T47D (cell line): Measurements from ENCODE around the gene WNT9A.
A peak's percentile ranks its signal among the peaks of the same experiment; 100 is the strongest.
"Not testable (repeated sequence)": the region's sequence is repeated elsewhere in the genome, so short reads cannot be mapped to it uniquely, and the experiment has no call there.

Experiments used
- DNase-seq, 2 experiments: peaks; one replicate each; pipeline versions ENCODE4 v3.0.0 to v3.0.0-alpha.2; 2011 to 2012; ENCODE audit warnings: low read depth in 1 of 2, low spot score in 1 of 2
- JUND ChIP-seq: IDR thresholded peaks from 2 replicates; pipeline ENCODE4 v1.6.1; 2012; ENCODE audit warnings: low read depth
- in situ Hi-C: cut with HindIII; loops from 2 replicates; pipeline ENCODE4 v1.10.0; 2016; ENCODE audit warnings: low sequenced_read_pairs, low pct_unique_long_range_greater_than_20kb

The WNT9A gene, protein sequence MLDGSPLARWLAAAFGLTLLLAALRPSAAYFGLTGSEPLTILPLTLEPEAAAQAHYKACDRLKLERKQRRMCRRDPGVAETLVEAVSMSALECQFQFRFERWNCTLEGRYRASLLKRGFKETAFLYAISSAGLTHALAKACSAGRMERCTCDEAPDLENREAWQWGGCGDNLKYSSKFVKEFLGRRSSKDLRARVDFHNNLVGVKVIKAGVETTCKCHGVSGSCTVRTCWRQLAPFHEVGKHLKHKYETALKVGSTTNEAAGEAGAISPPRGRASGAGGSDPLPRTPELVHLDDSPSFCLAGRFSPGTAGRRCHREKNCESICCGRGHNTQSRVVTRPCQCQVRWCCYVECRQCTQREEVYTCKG

DNA sequence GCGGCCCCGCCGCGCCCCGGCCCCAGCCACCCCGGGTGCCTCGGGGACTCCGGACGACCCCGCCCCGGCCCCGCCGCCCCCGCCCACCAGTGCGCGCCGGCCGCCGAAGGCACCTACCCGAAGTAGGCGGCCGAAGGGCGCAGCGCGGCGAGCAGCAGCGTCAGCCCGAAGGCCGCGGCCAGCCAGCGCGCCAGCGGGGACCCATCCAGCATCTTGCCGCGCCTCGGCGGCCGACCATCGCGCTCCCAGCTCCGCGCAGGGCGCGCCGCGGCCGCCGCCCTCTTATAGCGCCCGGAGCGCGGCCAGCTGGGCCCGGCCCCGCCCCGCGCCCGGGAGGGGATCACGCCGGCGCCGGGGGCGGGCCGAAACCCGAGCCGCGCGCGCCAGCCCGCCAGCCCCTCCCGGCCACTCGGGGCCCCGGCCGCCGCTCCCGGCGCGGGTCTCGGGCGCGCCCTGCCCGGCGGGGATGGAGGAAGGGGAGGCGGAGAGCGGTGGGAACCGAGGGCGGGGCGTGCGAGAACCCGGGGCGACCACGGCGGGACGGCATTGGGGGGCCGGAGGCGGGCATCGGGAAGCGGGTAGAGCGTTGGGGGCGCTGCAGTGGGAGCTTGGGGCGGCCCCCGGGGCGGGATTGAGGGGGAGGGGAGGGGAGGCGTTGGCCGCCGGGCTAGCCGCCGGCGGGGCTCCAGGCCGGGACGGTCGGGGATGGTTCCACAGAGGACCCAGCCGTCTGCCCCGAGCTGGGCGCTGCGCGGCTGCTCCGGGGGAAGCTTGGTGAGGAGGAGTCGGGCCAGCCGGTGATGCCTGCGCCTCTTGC is at the start of gene WNT9A:
Gene WNT9A (minus strand): TSS at position 257 of the 817 bp plus-strand sequence. CDS start 45 bp downstream, at position 212.
- no peak for TF ChIP-seq JUND
- in situ Hi-C loops, result no loop called here
- peak; percentile 87 to 95 for DNase-seq

DNA sequence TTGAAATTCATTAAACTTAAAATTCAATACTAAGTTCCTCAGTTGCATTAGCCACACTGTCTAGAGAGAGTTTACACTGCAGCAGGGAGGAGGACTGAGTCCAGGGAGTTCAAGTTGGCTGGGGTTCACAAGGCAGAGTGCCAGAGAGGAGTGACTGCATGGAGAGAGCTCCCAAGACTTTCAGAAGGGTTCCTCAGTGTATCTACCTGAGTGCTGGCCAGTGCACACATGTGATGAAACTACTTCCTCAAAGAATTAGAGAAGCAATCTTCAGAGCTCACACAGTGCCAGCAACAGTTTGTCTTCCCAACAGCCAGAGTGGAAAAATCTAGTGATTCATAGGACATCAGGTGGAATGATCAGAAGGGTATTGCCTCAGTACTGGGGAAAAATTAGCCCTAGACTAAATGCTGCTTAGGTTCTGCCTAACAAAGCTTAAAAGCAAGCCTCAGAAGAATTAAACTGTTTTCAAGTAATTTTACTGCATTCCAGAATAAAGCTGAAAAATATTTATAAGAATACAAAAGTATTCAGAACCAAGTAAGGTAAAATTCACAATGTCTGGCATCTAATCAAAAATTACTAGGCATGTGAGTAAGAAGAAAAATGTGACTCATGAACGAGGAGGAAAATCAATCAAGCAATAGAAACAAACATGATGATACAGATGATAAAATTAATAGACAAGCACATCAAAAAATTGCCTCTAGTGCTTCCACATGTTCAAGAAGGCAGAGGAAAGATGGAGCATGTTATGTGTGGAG is 48.6 kb upstream of the WNT9A start:
- in situ Hi-C loops, result no loop called here
- DNase-seq, result peak in 1 of 2 experiments; percentile 45
- no peak for TF ChIP-seq JUND

DNA sequence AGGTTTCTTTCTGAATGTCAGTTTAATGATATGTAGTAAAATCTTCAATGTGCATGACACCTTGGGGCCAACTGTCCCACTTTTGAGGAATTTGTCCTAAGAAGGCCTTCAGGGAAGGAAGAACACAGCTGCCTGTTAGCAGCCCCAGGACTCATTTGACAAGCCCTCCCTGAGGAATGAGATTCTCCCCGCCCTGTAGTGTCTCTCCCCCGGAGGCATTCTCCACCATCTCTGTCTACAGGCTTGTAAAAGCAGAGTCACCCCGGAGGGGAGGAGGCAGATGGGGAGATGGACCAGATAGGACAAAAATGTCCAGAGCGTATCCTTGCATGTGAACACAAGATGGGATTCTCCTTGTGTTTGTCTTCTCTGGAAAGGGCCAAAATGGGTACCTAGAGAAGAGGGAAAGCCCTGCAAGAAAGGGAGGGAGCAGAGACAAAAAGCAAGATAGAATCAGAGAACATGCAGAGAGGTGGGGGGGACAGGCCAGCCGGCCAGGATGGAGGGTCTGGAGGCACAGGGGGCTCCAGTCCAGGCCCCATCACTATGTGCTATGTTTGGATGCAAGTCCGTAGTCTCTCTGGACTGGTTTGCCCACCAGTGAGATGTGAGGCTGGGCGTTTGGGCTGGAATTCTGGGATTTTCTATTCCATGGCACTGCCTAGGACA is 47.0 kb upstream of the WNT9A start:
- DNase-seq, result no peak
- in situ Hi-C loops, result no loop called here
- TF ChIP-seq JUND, result no peak

DNA sequence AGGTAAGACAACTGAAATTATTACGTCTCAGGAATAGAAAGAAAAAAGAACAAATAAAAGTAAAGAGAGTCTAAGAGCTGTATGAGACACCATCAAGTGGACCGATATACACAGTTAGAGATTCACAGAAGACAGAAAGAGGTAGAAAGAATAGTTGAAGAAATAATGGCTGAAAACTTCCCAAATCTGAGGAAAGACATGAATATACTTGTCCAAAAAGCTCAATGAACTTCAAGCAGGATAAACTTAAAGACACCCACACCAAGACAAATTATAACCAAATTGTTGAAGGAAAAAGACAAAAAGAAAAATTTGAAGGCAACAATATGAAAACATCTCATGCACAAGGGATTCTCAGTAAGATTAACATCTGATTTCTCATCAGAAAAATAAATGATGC is 39.4 kb upstream of the WNT9A start:
- TF ChIP-seq JUND, result no peak
- DNase-seq, result no peak
- in situ Hi-C loops, result no loop called here

DNA sequence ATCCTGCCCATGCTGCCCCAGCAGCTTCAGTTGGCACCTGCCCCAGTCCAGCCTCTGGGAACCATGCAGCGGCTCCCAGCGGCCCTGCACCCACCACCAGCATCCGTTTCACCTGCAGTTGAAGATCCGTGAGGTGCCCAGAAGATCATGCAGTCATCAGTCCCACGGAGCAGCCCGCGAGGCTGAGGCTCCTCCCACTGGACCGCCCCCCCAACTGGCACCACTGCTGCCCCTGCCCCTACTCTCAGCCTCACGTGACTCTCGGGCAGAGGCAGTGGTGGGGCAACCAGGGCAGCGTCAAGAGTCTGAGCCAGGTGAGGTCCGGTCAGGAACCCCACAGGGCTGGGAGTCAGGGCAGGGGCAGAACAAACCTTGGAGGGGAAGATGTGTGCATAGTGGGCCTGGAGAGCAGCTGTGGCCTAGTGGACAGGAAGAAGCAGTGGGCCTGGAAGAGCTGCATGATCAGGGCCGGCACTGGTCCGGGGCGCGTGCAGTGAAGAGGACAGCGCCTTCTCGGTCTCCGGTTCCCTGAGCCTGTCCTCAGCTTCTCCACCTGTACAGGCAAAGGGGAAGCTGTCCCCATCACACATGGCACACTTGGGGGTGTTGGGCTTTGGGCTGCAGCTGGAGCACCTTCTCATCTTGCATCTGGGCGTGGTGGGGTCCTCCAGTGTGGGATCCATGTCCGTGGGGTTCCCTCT is 28.0 kb upstream of the WNT9A start:
- in situ Hi-C loops, DNase-seq: not testable (repeated sequence)

DNA sequence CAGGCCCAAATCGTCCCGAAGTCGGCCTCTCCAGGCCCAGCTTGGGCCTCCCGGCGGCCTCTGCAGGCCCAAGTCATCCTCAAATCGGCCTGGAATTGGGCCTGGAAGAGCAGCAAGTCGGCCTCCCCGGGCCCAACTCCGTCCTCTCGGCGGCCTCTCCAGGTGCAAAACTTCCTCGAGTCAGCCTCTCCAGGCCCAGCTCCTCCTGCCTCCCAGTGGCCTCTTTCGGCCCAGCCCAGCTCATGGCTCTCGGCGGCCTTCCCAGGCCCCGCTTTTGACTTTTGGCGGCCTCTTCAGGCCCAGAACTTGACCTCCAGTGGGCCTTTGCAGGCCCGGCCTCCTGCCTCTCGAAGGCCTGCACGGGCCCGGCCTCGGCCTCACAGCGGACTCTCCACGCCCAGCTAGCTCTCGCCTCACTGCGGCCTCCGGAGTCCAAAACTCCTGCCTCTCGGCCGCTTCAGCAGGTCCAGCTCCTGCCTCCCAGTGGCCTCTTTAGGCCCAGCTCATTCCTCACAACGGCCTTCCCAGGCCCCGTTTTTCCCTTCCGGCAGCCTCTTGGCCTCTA is 26.1 kb upstream of the WNT9A start:
- in situ Hi-C loops, DNase-seq: not testable (repeated sequence)

DNA sequence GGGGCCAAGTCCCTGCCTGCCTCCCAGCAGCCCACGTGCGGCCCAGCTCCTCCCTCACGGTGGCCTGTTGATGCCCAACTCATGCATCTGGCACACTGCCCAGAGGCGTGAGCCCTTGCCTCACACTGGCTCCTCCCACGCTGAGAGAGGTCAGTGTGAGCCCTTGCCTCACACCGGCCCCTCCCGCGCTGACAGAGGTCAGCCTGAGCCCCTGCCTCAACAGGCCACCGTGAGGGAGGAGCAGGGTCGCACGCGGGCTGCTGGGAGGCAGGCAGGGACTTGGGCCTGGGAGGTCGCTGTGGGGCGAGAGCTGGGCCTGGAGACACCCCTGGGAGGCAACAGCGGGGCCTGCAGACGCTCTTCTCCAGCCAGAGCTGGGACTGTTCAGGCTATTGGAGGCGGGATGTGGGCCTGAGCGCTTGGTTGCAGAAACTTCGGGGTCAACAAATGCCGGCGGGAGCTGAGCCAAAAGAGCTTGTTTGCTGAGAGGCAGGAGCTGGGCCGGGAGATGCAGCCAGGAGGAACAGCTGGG is 25.2 kb upstream of the WNT9A start:
- in situ Hi-C loops, result not testable (repeated sequence)

DNA sequence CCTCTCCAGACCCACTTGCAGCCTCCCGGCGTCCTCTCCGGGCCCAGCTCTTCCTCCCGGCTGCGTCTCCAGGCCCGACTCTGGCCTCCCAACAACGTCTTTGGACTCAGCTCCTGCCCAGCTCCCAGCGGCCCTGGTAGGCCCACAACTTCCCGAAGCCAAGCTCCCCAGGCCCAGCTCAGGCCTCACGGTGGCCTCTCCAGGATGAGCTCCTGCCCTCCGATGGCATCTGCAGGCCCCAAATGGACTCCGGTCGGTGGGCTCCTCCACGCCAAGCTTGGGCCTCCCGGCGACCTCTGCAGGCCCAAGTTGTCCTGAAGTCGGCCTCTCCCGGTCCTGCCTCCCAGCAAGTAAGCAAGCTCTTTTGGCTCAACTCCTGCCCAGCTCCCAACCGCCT is 24.5 kb upstream of the WNT9A start:
- in situ Hi-C loops, DNase-seq: not testable (repeated sequence)

More for the DNA sequence above, 25.2 kb upstream of the WNT9A start:
- DNase-seq, result not testable (repeated sequence)

DNA sequence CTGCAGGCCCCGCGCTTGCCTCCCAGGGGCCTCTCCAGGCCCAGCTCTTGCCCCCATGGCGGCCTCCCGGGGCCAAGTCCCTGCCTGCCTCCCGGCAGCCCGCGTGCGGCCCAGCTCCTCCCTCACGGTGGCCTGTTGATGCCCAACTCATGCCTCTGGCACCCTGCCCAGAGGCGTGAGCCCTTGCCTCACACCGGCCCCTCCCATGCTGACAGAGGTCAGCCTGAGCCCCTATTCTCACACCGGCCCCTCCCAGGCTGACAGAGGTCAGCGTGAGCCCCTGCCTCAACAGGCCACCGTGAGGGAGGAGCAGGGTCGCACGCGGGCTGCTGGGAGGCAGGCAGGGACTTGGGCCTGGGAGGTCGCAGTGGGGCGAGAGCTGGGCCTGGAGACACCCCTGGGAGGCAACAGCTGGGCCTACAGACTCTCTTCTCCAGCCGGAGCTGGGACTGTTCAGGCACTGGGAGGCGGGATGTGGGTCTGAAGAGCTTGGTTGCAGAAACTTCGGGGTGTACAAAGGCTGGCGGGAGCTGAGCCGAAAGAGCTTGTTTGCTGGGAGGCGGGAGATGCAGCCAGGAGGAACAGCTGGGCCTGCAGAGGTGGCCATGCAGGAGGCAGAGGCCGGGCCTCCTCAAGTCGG is 24.0 kb upstream of the WNT9A start:
- DNase-seq, in situ Hi-C loops: not testable (repeated sequence)

DNA sequence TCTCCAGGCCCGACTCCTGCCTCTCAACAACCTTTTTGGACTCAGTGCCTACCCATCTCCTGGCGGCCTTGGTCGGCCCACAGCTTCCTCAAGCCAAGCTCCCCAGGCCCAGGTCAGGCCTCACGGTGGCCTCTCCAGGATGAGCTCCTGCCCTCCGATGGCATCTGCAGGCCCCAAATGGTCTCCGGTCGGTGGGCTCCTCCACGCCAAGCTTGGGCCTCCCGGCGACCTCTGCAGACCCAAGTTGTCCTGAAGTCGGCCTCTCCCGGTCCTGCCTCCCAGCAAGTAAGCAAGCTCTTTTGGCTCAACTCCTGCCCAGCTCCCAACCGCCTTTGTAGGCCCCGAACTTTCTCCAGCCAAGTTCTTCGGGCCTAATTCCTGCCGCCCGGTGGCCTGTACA is 23.5 kb upstream of the WNT9A start:
- in situ Hi-C loops, result not testable (repeated sequence)

DNA sequence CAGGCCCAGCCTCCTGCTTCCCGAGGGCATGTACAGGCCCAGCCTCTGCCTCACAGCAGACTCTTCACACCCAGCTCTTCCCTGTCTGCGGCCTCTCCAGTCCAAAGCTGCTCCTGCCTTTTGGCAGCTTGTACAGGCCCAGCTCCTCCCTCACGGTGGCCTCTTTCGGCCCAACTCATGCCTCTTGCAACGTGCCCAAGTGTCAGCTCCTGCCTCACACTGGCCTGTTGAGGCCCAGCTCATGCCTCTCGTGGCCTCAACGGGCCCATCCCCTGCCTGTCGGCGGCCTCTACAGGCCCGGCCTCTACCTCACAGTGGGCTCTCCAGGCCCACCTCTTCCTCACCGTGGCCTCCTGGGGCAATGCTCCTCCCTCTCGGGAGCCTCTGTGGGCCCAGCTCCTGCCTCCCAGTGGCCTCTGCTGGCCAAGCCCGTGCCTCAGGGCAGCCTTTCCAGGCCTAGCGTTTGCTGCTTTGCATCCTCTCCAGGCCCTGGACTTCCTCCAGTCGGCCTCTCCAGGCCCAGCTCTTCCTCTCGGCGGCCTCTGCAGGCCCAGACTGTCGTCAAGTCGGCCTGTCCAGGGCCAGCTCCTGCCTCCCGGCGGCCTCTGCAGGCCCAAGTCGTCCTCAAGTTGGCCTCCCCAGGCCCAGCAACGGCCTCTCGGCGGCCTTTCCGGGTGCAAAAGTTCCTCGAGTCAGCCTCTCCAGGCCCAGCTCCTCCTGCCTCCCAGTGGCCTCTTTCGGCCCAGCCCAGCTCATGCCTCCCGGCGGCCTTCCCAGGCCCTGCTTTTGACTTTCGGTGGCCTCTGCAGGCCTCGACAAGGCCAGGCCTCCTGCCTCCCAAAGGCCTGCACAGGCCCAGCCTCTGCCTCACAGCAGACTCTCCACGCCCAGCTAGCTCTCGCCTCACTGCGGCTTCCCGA is 22.6 kb upstream of the WNT9A start:
- DNase-seq, in situ Hi-C loops: not testable (repeated sequence)

More for the DNA sequence above, 23.5 kb upstream of the WNT9A start:
- DNase-seq, result not testable (repeated sequence)

DNA sequence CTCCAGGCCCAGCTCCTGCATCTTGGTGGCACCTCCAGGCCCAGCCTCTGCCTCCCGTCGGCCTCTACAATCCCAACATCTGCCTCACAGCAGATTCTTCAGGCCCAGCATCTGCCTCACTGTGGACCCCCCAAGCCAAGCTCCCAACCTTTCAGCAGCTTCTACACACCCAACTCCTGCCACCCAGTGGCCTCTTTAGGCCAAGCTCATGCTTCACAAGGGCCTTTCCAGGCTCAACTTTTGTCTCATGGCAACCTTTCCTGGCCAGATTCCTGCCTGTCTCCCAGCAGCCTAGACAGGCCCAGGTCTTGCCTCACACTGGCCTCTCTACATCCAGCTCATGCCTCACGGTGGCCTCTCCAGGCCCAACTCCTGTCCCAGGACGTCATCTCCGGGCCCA is 20.1 kb upstream of the WNT9A start:
- peak in 1 of 2 experiments; percentile 38 for DNase-seq
- in situ Hi-C loops, result not testable (repeated sequence)

DNA sequence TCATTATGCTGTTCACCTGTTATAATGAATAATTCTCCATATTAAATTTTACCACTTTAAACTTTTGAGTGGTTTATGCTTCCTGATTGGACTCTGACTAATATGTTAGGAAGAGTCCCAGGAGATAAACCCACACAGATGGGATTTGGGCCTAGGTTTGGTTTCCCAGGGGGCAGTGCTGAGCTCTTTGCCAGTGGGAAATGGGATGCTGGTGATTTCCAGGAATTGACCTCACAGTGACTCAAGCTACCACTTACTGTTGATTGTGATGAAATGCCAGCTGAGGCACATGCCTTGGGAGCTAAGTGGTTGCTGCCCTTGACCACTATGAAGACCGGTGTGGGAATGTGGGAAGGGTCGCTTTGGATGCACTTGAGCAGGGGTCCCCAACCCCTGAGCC is 19.0 kb upstream of the WNT9A start:
- in situ Hi-C loops, DNase-seq: not testable (repeated sequence)
